Prostate gland (tissue), 2 donors: Measurements from ENCODE around the gene ZNF629. TPM values are rescaled to one million over a fixed set of nuclear protein-coding genes. Genes with fewer than 3 reads are reported as not detected.

ENCODE experiments used
- DNase-seq: peaks from one replicate; pipeline ENCODE4 v3.0.0-alpha.2; 2019; ENCODE audit warnings: low spot score
- H3K27ac ChIP-seq, 2 donors: fragments of 200-600 bp; sonication (generic); 2 replicates each; pipeline ENCODE4 v1.5.1; 2017 to 2019
- H3K27me3 ChIP-seq: fragments of 200-600 bp; sonication (generic); replicated peaks from 2 replicates; pipeline ENCODE4 v1.5.1; 2019; ENCODE audit not compliant: insufficient read depth
- H3K36me3 ChIP-seq, 2 donors: fragments of 200-600 bp; sonication (generic); 1 replicate in 1 of 2; 2 replicates in 1 of 2; pipeline versions ENCODE4 v1.5.1 to v1.8.1; 2017 to 2019
- H3K4me1 ChIP-seq: fragments of 200-600 bp; sonication (generic); replicated peaks from 2 replicates; pipeline ENCODE4 v1.5.1; 2019
- H3K4me3 ChIP-seq, 2 donors: fragments of 200-600 bp; sonication (generic); 2 replicates each; pipeline ENCODE4 v1.5.1; 2017 to 2019
- H3K9me3 ChIP-seq: fragments of 200-600 bp; sonication (generic); 2 replicates; pipeline ENCODE4 v1.5.1; 2017
- POLR2A ChIP-seq: fragments of 450-650 bp; IDR thresholded peaks from one replicate; pipeline ENCODE4 v1.6.1; 2016; ENCODE audit warnings: antibody characterized with exemption, mild to moderate bottlenecking
- POLR2AphosphoS5 ChIP-seq: sonication (generic); formaldehyde crosslinking; IDR thresholded peaks from one replicate; pipeline ENCODE4 v1.6.1; 2017; ENCODE audit warnings: antibody characterized with exemption
- WGBS: methylation state at CpG from one replicate; pipeline ENCODE4 v1.1.5; 2018; 5-methylcytosine and 5-hydroxymethylcytosine counted together
- intact Hi-C: fragments of 100-400 bp; cut with DNase I; formaldehyde crosslinking; loops from one replicate; pipeline ENCODE4 v1.14.2; 2022
- total RNA-seq, 2 donors: library from RNA; depleted of rRNA; stranded (reverse); fragments of >200 nt; gene quantifications; one replicate each; pipeline ENCODE4 v1.1.0, GENCODE V29; 2016
- TF ChIP-seq, protein P1 (sequence below), 4 experiments: fragments of 200-600 bp in 2 of 4; fragments of 450-650 bp in 2 of 4; sonication (generic) in 2 of 4; IDR thresholded peaks; 1 replicate in 3 of 4; 2 replicates in 1 of 4; pipeline ENCODE4 v1.5.1; 2016 to 2019; ENCODE audit warnings: antibody characterized with exemption in 4 of 4, mild to moderate bottlenecking in 2 of 4, moderate library complexity in 2 of 4

The ZNF629 gene
- total RNA-seq, 2 donors from 2014 or later = 17.9 to 24.0 TPM

DNA sequence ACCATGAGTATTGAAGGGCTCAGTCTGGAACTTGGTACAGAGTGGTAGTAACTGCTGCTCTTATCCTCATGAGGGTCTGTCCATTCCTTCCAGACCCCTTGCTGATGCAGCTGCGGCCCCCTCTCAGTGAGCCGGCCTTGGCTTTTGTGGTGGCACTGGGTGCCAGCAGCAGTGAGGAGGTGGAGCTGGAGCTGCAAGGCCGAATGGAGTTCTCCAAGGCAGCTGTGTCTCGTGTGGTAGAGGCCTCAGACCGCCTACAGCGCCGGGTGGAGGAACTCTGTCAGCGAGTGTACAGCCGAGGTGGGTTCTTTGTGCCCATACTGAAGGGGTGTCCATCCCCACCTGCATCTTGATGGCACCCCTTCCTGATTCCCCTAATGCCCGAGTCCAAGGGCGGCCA is 22.9 kb downstream of the ZNF629 start:
- intact Hi-C loops = no loop called here
- no peak for DNase-seq
- Histone ChIP-seq H3K27ac (no peak overlapping the region), H3K4me3 (no peak overlapping the region), H3K9me3 (no peaks in the 10 kb centered on the region), H3K4me1 (peaks cover 16% of the 10 kb centered on the region), H3K27me3 (no peaks in the 10 kb centered on the region), H3K36me3 (peaks cover 27 to 33% of the 10 kb centered on the region in 2 donors)
- 90% methylated on average over 11 of the region's 11 CpGs for WGBS
- TF ChIP-seq, protein P1, sequence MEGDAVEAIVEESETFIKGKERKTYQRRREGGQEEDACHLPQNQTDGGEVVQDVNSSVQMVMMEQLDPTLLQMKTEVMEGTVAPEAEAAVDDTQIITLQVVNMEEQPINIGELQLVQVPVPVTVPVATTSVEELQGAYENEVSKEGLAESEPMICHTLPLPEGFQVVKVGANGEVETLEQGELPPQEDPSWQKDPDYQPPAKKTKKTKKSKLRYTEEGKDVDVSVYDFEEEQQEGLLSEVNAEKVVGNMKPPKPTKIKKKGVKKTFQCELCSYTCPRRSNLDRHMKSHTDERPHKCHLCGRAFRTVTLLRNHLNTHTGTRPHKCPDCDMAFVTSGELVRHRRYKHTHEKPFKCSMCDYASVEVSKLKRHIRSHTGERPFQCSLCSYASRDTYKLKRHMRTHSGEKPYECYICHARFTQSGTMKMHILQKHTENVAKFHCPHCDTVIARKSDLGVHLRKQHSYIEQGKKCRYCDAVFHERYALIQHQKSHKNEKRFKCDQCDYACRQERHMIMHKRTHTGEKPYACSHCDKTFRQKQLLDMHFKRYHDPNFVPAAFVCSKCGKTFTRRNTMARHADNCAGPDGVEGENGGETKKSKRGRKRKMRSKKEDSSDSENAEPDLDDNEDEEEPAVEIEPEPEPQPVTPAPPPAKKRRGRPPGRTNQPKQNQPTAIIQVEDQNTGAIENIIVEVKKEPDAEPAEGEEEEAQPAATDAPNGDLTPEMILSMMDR (IDR thresholded peaks at IDR 0.05) = no peak
- no peak for TF ChIP-seq POLR2A

DNA sequence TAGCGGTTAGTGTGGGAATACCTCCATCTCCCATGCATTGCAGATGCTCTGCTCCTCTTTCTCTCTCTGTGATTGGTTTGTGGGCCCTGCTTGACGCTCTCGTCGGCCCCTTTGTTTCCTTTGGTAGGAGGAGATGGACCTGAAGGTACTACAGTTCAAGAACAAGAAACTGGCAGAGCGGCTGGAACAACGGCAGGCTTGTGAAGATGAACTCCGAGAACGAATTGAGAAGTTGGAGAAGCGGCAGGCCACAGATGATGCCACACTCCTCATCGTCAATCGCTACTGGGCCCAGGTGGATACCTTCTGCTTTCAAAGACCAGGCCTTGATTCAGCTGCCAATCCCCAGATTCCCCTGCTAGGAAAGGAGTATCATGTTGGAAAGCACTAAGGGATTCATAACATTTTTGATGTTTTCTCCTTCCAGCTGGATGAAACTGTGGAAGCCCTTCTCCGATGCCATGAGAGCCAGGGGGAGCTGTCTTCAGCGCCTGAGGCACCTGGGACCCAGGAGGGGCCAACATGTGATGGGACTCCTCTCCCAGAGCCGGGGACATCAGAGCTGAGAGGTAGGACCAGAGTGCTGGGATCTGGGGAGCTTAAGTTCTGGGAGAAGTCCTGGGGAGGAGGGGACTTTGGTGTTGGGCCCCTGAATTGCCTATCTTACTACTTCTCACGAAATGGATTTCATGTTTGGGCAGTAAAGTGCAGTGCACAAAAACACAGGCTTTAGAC is 23.8 kb downstream of the ZNF629 start:
- no peak for DNase-seq
- Histone ChIP-seq H3K27me3 (no peaks in the 10 kb centered on the region), H3K4me3 (peak overlapping the region; percentile 56 to 80), H3K9me3 (no peaks in the 10 kb centered on the region), H3K27ac (peak overlapping the region; percentile 86 to 92), H3K4me1 (peaks cover 16% of the 10 kb centered on the region), H3K36me3 (peaks cover 22 to 24% of the 10 kb centered on the region in 2 donors)
- 61% methylated on average over 15 of the region's 15 CpGs for WGBS
- intact Hi-C loops = no loop called here
- TF ChIP-seq POLR2AphosphoS5 = no peak

DNA sequence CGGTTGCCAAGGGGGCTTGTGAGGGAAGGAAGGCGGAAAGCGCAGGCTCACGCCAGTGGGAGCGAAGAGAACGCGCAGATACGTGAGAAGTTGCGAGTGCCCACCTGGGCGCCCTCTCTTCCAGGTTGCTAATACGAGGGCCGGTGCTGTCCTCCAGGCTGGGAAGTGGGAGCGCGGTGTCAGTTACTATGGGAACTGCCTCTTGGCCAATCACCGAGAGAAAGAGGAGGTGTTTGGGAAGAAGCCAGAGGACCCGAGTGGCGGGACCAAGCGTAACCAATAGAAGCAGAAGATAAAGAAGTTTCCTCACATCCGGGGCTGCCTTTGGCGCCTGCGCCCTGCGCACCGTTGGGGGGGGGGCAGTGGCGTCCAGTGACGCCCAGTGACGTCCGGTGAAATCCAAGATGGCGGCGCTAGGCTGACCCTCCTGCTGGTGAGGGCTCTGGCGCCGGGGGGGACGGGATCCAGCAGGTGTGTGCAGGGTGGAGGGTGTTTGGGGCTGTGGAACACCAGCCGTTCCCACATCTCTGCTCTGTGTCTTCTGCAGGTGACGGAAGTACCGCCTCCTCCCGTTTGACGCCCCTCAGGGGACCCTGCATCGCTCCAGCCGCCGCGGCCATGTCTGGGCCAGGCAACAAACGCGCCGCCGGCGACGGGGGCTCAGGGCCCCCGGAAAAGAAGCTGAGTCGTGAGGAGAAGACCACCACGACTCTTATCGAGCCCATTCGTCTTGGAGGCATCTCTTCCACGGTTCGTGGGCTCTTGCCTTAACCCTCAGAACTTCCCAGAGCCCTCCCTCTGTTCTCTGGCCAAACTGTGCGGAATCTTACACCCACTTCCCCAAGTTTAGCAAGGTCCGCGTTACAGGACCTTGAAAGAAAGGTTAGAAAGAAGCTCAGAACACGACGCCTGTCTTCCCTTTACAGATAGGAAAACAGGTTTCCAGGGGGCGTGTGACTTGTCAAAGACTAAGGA is 24.8 kb downstream of the ZNF629 start, which contains the start of the genes CFAP119 and RNF40:
CFAP119 (minus strand) TSS at position 135 of the 975 bp plus-strand sequence. CDS start 314 bp downstream, outside the sequence.
RNF40 (plus strand) TSS at position 395 of the 975 bp plus-strand sequence; CDS start at position 619, 224 bp downstream.
- DNase-seq = peak; percentile 98
- TF ChIP-seq, protein P1 (IDR thresholded peaks at IDR 0.05) = peak in 2 of 4 experiments; percentile 10 to 25
- TF ChIP-seq POLR2A (peak; percentile 78), POLR2AphosphoS5 (peak; percentile 97)
- under 1% methylated on average over 60 of the region's 60 CpGs for WGBS
- Histone ChIP-seq H3K9me3 (no peaks in the 10 kb centered on the region), H3K4me3 (peak within 1 kb of the TSS; percentile 56 to 80), H3K36me3 (peaks cover 17% of the 10 kb centered on the region in 2 donors), H3K27ac (peak within 1 kb of the TSS; percentile 86 to 92), H3K4me1 (peaks cover 16% of the 10 kb centered on the region), H3K27me3 (no peaks in the 10 kb centered on the region)
- intact Hi-C loops = loop anchor here (2.0 kb wide), 1 partner anchor 15 kb away; no protein-coding TSS in a partner anchor

DNA sequence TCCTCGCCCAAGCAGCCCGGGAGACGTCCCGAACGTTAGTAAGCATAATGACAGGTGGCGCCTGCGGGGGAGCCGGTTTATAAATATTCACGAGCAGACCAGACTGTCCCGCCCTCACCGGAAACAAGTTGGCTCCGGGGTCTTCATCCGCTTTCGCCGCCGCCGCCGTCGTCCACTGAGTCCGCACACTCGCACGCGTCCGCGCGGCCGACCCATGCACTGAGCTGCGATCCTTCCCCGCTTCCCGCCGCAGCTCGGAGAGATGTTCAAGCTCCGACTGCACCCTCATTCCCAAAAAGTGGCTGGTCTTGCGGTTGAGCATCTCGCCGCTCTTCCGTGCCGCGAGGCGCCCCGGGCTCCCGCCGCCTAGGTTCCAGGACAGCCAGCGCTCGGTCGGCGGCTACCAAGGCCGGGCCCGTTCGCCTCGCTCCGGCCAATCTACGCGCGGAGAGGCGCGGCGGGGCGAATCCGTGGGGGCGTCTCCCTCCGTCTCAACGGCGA is 25.5 kb downstream of the ZNF629 start:
- Histone ChIP-seq H3K27me3 (no peaks in the 10 kb centered on the region), H3K27ac (peak overlapping the region; percentile 86 to 92), H3K36me3 (peaks cover 10 to 11% of the 10 kb centered on the region in 2 donors), H3K9me3 (no peaks in the 10 kb centered on the region), H3K4me3 (peak overlapping the region; percentile 56 to 80), H3K4me1 (peaks cover 16% of the 10 kb centered on the region)
- intact Hi-C loops = loop anchor here (2.0 kb wide), 1 partner anchor 15 kb away; no protein-coding TSS in a partner anchor
- under 1% methylated on average over 54 of the region's 64 CpGs for WGBS
- DNase-seq = no peak
- TF ChIP-seq, protein P1 (IDR thresholded peaks at IDR 0.05) = no peak
- TF ChIP-seq POLR2A = no peak
- no peak for TF ChIP-seq POLR2AphosphoS5
